Motor neuron (in vitro differentiated cells): Measurements from ENCODE around the gene ZNF213. TPM values are rescaled to one million over a fixed set of nuclear protein-coding genes. Genes with fewer than 3 reads are reported as not detected.
"Not testable (repeated sequence)": the region's sequence is repeated elsewhere in the genome, so short reads cannot be mapped to it uniquely, and the experiment has no call there.

Experiments used
- ATAC-seq, 8 experiments: fragments of 200-7000 bp; cut with Tn5 transposase; replicated peaks in 6 of 8; 2 replicates each; pipeline ENCODE4 v1.8.0; 2021; ENCODE audit warnings: mild to moderate bottlenecking in 8 of 8, moderate library complexity in 8 of 8
- H3K27ac ChIP-seq, 2 donors: fragments of 250-450 bp; sonication (Bioruptor Pico); 2 replicates each; pipeline ENCODE4 v1.9.0; 2021; ENCODE audit warnings: antibody characterized with exemption in 2 of 2, mild to moderate bottlenecking in 2 of 2, moderate library complexity in 1 of 2
- H3K4me1 ChIP-seq, 2 donors: fragments of 250-450 bp; sonication (Bioruptor Pico); replicated peaks in 1 of 2; 2 replicates each; pipeline ENCODE4 v1.6.1; 2021; ENCODE audit warnings: antibody characterized with exemption in 2 of 2, mild to moderate bottlenecking in 2 of 2, moderate library complexity in 1 of 2
- H3K4me3 ChIP-seq, 5 donors: fragments of 250-450 bp; sonication (Bioruptor Pico); 2 replicates each; pipeline ENCODE4 v1.9.0; 2021; ENCODE audit warnings: antibody characterized with exemption in 5 of 5, mild to moderate bottlenecking in 5 of 5, moderate library complexity in 4 of 5
- WGBS, 10 experiments: fragments of 450-650 bp; shearing (Covaris generic); methylation state at CpG; one replicate each; pipeline ENCODE4 v1.0.0; 2022; 5-methylcytosine and 5-hydroxymethylcytosine counted together
- in situ Hi-C, 9 experiments: fragments of 400-800 bp; cut with MboI; loops; one replicate each; pipeline ENCODE4 v1.15.0; 2021; ENCODE audit warnings: low sequenced_read_pairs in 9 of 9, low pct_unique_long_range_greater_than_20kb in 2 of 9; ENCODE audit not compliant: unreplicated experiment in 9 of 9
- total RNA-seq, 8 experiments: library from RNA; unstranded; fragments of 300-600 nt; gene quantifications; 2 replicates each; pipeline versions ENCODE4 v1.2.3 to v1.2.4, GENCODE V29; 2022

ZNF213 gene
- total RNA-seq, 8 experiments from 2014 or later, result 2.6 to 9.6 (median 6.5) TPM

DNA sequence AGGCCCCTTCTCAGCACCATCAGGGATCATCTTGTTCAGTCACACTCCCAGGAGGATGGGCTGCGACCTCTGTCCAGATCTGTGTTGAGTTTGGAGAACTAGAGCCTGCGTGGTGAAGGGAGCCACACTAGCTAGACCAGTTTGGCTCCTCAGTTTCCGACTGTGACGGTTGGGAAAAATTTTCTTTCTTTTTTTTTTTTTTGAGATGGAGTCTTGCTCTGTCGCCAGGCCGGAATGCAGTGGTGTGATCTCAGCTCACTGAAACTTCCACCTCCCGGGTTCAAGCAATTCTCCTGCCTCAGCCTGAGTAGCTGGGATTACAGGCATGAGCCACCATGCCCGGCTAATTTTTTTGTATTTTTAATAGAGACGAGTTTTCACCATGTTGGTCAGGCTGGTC, 4.7 kb downstream of the ZNF213 start:
- not testable (repeated sequence) for H3K4me3 ChIP-seq, ATAC-seq, H3K27ac ChIP-seq, H3K4me1 ChIP-seq
- WGBS, 10 experiments, result 40 to 100% (median 82%) methylated on average over 1 to 8 of the region's 9 CpGs; no CpG with 5 or more reads in 2 of the 10 experiments
- in situ Hi-C loops, result loop anchor here in 1 of 9 experiments (25.0 kb wide), 1 partner anchor 102 kb away; the partner anchor contains the start of genes BICDL2 and MMP25

GRCh38 chr16:3140603-3141427, 6.0 kb downstream of the ZNF213 start:
- peaks cover 6 to 7% of the 10 kb centered on the region in 2 donors for H3K4me1 ChIP-seq
- in situ Hi-C loops, result loop anchor here in 1 of 9 experiments (25.0 kb wide), 1 partner anchor 104 kb away; the partner anchor contains the start of genes BICDL2 and MMP25
- WGBS, 10 experiments, result 60 to 98% (median 95%) methylated on average over 2 to 28 of the region's 69 CpGs; no CpG with 5 or more reads in 4 of the 10 experiments
- no peak overlapping the region for H3K27ac ChIP-seq
- no peak overlapping the region for H3K4me3 ChIP-seq
- peak in 2 of 8 experiments; percentile 6 to 9 for ATAC-seq

- WGBS, 10 experiments, result 97 to 100% (median 100%) methylated on average over 1 to 7 of the region's 23 CpGs; no CpG with 5 or more reads in 7 of the 10 experiments
- Histone ChIP-seq H3K4me3 (no peak overlapping the region), H3K4me1 (no peaks in the 10 kb centered on the region), H3K27ac (no peak overlapping the region)
- ATAC-seq, result peak in 2 of 8 experiments; percentile 4 to 11
- in situ Hi-C loops, result loop anchor here in 1 of 9 experiments (25.0 kb wide), 1 partner anchor 105 kb away; the partner anchor contains the start of genes BICDL2 and MMP25
These were observed 7.0 kb downstream of the ZNF213 start for GRCh38 chr16:3141781-3142311.

DNA sequence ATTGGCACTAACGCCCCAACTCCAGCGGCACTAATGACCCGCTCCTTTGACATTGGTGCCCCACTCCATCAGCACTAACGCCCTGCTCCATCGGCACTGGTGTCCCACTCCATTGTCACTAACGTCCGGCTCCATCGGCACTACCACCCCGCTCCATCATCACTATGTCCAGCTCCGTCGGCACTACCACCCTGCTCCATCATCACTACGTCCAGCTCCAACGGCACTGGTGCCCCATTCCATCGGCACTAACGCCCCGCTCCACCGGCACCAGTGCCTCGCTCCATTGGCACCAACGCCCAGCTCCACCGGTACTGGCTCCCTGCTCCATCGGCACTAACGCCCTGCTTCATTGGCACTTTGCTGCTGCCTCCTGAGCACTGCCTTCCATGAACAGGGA, 7.5 kb downstream of the ZNF213 start:
- in situ Hi-C loops, result loop anchor here in 1 of 9 experiments (25.0 kb wide), 1 partner anchor 105 kb away; the partner anchor contains the start of genes BICDL2 and MMP25
- no peak for ATAC-seq
- Histone ChIP-seq H3K4me3 (no peak overlapping the region), H3K27ac (no peak overlapping the region), H3K4me1 (no peaks in the 10 kb centered on the region)
- WGBS, 10 experiments, result 84 to 100% (median 97%) methylated on average over 5 to 20 of the region's 22 CpGs; no CpG with 5 or more reads in 3 of the 10 experiments

GRCh38 chr16:3142770-3143169, 7.9 kb downstream of the ZNF213 start:
- H3K27ac ChIP-seq, result no peak overlapping the region
- WGBS, 10 experiments, result 60 to 100% (median 93%) methylated on average over 1 to 9 of the region's 13 CpGs; no CpG with 5 or more reads in 5 of the 10 experiments
- ATAC-seq, result no peak
- no peaks in the 10 kb centered on the region for H3K4me1 ChIP-seq
- no peak overlapping the region for H3K4me3 ChIP-seq
- in situ Hi-C loops, result loop anchor here in 1 of 9 experiments (25.0 kb wide), 1 partner anchor 105 kb away; the partner anchor contains the start of genes BICDL2 and MMP25

DNA sequence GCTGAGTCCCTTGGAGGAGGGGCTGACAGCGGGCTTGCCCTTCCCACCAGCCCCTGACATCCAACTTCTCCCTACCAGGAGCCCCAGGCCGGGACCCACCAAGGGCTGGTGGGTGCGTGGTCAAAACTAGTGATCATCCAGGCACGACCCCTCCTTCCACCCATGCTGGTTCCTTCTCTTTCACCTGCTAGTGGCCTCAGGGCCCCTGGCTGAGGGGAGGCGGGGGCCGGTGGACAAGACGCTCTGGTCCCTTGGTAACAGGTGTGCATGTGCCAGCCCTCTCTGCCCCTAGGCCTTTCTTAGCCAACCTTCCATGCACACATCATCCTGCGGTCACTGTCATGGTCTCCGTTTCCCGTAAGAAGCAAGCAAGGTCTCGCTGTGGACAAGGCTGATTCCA, 8.4 kb downstream of the ZNF213 start:
- ATAC-seq, result no peak
- H3K27ac ChIP-seq, result no peak overlapping the region
- 83 to 93% (median 83%) methylated on average over 3 to 6 of the region's 11 CpGs; no CpG with 5 or more reads in 7 of the 10 experiments for WGBS, 10 experiments
- H3K4me1 ChIP-seq, result no peaks in the 10 kb centered on the region
- in situ Hi-C loops, result loop anchor here in 1 of 9 experiments (25.0 kb wide), 1 partner anchor 106 kb away; the partner anchor contains the start of genes BICDL2 and MMP25
- H3K4me3 ChIP-seq, result no peak overlapping the region

- in situ Hi-C loops, result loop anchor here in 1 of 9 experiments (25.0 kb wide), 1 partner anchor 106 kb away; the partner anchor contains the start of genes BICDL2 and MMP25
- WGBS, 10 experiments, result 59 to 100% (median 87%) methylated on average over 1 to 7 of the region's 23 CpGs; no CpG with 5 or more reads in 4 of the 10 experiments
- Histone ChIP-seq H3K27ac (no peak overlapping the region), H3K4me3 (no peak overlapping the region), H3K4me1 (no peaks in the 10 kb centered on the region)
- peak in 5 of 8 experiments; percentile 8 to 94 (median 42) for ATAC-seq
These were observed 8.9 kb downstream of the ZNF213 start for GRCh38 chr16:3143598-3144320.

- no peak for ATAC-seq
- in situ Hi-C loops, result loop anchor here in 1 of 9 experiments (25.0 kb wide), 1 partner anchor 107 kb away; the partner anchor contains the start of genes BICDL2 and MMP25
- no peak overlapping the region for H3K4me3 ChIP-seq
- H3K27ac ChIP-seq, result no peak overlapping the region
- H3K4me1 ChIP-seq, result no peaks in the 10 kb centered on the region
- WGBS, 10 experiments, result 50 to 100% (median 88%) methylated on average over 1 to 4 of the region's 18 CpGs; no CpG with 5 or more reads in 4 of the 10 experiments
These were observed 9.6 kb downstream of the ZNF213 start for GRCh38 chr16:3144321-3144983.

DNA sequence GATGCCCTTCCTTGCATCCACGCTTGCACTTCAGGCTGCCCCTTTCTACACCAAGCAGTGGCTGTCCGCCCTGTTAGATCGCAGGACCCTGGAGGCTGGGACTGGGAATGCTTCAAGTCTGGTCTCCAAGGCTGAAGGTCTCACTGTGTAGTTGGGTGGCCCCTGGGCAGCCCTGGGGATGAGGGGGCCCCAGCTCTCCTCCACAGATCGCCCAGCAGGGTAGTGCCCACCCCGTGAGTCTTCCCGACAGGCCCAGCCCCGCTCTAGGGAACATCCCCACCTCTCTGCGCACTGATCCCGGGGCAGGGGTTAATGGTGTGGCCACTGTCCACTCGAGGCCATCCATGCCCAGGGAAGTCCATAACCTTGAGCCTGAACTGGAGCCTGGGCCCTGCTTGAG, 10.3 kb downstream of the ZNF213 start:
- no peak overlapping the region for H3K27ac ChIP-seq
- H3K4me3 ChIP-seq, result no peak overlapping the region
- no peaks in the 10 kb centered on the region for H3K4me1 ChIP-seq
- 40 to 90% (median 86%) methylated on average over 1 to 4 of the region's 10 CpGs; no CpG with 5 or more reads in 7 of the 10 experiments for WGBS, 10 experiments
- no peak for ATAC-seq
- in situ Hi-C loops, result loop anchor here in 1 of 9 experiments (25.0 kb wide), 1 partner anchor 108 kb away; the partner anchor contains the start of genes BICDL2 and MMP25

GRCh38 chr16:3145660-3146059, 10.8 kb downstream of the ZNF213 start:
- ATAC-seq, result no peak
- 60 to 93% methylated on average over 1 to 2 of the region's 12 CpGs; no CpG with 5 or more reads in 8 of the 10 experiments for WGBS, 10 experiments
- in situ Hi-C loops, result loop anchor here in 1 of 9 experiments (25.0 kb wide), 1 partner anchor 108 kb away; the partner anchor contains the start of genes BICDL2 and MMP25
- no peak overlapping the region for H3K27ac ChIP-seq
- no peaks in the 10 kb centered on the region for H3K4me1 ChIP-seq
- H3K4me3 ChIP-seq, result no peak overlapping the region

- WGBS, 10 experiments, result 50 to 100% (median 83%) methylated on average over 1 to 3 of the region's 16 CpGs; no CpG with 5 or more reads in 5 of the 10 experiments
- Histone ChIP-seq H3K4me3 (no peak overlapping the region), H3K4me1 (no peaks in the 10 kb centered on the region), H3K27ac (no peak overlapping the region)
- ATAC-seq, result no peak
- in situ Hi-C loops, result loop anchor here in 1 of 9 experiments (25.0 kb wide), 1 partner anchor 110 kb away; the partner anchor contains the start of genes BICDL2 and MMP25
These were observed 12.4 kb downstream of the ZNF213 start for GRCh38 chr16:3147046-3147756.
